D721Med (cell line): ENCODE measurements around the gene VSIG10L.

Experiments
- DNase-seq: peaks from one replicate; pipeline ENCODE4 v3.0.0; 2011; ENCODE audit warnings: low spot score; ENCODE audit not compliant: insufficient read length
- FAIRE-seq: peaks from 2 replicates; lab custom pipeline; 2011; peaks lifted over from hg19 to GRCh38; lab: Jason Lieb, UNC
- TF ChIP-seq, protein P1 (sequence below): IDR thresholded peaks from 2 replicates; pipeline ENCODE4 v1.5.1; 2012; ENCODE audit warnings: mild to moderate bottlenecking, control low read depth; ENCODE audit not compliant: insufficient read depth; ENCODE audit errors: missing control alignments

The VSIG10L gene

DNA sequence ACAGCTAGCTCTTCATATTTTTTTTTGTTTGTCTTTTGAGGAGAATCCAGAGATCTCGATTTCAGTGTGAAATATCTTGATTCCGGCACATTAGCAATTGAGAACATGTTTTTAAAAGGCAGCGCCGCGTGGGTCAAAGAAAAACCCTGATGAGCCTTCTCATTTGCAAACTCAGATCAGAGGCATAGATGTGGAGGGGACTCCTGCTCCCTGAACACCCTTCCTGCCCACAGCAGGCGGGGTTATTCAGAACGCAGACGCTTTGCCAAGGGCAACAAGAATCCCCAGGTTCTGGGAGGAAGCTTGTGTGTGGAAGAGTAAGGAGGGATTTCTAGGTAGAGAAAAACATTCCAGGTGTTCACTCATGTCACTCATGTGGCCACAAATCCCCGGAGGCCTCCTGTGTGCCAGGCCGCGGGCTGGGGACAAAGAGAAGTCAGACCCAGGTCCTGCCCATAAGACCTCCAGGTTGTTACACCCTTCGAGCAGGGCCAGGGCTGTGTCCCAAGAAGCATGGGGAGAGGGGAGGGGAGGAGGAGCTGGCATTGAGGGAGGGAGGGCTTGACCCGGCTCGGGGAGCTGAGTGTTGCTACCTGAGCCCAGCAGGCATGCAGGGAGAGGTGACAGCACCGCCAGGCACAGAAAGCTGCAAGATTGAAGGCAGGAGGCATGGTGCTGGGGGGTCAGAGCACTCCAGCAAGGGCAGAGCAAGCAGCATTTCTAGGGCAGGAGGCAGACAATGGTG, 46.4 kb downstream of the VSIG10L start:
- DNase-seq (no peak), FAIRE-seq (no peak)
- TF ChIP-seq, protein P1, sequence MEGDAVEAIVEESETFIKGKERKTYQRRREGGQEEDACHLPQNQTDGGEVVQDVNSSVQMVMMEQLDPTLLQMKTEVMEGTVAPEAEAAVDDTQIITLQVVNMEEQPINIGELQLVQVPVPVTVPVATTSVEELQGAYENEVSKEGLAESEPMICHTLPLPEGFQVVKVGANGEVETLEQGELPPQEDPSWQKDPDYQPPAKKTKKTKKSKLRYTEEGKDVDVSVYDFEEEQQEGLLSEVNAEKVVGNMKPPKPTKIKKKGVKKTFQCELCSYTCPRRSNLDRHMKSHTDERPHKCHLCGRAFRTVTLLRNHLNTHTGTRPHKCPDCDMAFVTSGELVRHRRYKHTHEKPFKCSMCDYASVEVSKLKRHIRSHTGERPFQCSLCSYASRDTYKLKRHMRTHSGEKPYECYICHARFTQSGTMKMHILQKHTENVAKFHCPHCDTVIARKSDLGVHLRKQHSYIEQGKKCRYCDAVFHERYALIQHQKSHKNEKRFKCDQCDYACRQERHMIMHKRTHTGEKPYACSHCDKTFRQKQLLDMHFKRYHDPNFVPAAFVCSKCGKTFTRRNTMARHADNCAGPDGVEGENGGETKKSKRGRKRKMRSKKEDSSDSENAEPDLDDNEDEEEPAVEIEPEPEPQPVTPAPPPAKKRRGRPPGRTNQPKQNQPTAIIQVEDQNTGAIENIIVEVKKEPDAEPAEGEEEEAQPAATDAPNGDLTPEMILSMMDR = no peak

DNA sequence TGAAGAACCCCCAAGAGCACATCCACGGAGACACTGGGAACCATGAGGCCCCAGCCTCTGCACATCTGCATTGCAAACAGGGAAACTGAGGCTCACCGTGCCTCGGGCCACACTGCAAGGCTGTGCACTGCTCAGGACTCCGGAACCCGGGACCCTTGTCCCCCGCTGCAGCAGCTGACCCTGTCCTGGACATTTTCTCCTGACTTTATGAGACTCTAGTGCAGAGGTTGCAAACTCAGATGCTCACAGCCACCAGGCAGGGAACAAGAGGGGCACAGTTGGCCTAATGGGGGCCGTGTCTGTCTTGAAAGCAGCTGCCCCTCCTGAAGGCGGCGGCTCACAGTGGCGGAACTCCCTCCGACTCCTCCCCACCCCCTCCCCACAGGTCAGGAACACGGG, 47.0 kb downstream of the VSIG10L start:
- TF ChIP-seq, protein P1 = no peak
- DNase-seq = no peak
- no peak for FAIRE-seq

DNA sequence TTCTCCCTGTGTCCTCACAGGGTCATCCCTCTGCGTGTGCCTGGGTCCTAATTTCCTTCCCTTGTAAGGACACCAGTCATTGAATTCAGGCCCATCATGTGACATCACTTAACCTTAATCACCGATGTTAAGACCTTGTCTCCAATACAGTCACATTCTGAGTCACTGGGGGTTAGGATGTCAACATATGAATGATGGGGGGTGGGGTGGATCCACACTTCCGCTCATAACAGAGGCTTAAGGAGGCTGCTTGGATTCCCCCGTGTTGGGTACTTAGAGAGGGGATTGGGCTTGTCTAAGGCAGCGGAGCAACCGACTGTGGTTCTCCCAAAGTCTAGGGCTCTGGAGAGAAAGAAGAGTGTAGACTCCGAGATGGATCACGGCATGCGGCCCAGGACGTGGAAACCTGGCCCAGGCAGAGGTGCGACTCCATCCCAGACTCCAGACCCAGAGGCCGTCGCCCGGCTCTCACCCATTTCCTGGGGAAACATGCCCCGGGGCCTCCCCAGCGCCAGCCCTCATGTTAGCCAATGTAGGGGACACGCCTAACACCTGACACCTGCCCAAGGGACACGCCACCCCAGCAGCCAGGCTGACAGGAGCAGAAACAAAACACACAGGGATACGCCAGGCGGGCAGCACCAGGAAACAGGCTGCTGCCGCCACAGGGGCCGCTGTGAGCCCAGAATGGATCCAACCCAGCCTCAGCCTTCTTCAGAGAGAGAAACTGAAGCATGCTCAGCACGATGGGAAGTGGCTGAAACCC, 47.5 kb downstream of the VSIG10L start:
- TF ChIP-seq, protein P1 = no peak
- no peak for DNase-seq
- FAIRE-seq = no peak

DNA sequence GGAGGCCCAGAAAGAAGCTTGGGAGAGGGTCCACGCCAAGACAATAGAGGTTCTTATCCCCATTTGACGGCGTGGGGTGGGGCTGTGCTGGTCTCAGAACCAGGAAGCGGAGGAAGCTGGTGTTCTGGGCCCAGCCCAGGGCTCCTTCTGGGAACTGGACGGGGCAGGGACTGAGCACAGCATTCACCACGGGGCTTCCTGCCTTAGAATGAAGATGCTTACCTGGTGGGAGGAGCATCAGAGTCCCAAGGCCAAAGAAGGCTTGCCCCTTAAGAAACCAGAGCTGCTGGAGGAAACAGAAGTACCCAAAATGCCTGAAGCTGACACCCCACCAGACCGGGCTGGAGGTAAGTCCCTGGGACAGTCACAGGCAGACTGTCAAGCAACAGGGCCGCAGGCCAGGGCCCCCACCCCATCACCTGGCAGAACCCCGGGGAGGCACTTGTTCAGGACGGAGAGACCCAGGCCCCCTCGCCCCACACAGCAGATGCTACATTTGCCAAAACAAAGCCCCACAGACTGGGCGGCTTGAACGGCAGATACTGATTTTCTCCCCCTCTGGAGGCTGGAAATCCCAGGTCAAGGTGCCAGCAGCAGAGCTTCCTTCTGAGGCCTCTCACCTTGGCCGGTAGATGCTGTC, 48.2 kb downstream of the VSIG10L start:
- no peak for FAIRE-seq
- TF ChIP-seq, protein P1 = no peak
- no peak for DNase-seq

DNA sequence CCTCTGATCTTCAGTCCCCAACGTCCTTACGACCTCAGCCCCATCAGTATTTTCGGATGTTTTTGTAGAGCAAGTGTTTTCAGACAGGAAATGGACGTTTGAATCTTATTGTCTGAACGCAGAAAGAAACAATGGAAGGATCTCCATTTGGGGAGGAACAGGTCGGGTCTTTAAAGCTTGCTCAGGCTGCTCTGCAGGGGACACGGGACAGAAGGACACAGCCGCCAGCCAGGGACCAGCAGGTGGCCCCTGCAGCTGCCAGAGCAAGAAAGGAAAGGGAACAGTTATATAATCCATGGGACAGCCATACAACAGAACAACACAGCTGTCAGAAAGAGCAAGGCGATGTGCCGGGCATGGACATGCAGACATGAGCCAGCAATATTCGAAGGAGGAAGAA, 49.0 kb downstream of the VSIG10L start:
- TF ChIP-seq, protein P1 = no peak
- no peak for DNase-seq
- FAIRE-seq = no peak

DNA sequence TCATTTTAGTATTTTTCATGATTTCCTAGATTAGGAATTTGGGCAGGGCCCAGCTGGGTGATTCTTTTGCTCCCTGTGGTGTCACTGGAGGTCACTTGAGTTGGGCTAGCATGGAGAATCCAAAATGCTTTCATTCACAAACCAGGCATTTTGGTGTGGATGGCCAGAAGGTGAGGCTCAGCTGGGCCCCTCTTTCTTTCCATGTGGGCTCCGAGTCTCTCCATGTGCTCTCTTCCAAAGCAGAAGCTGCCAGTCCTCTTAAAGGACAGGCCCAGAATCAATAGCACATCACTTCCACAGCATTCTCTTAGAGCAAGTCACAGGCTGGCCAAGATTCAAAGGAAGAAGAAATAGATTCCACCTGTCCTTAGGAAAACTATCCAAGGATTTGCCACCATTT, 52.3 kb downstream of the VSIG10L start:
- no peak for FAIRE-seq
- TF ChIP-seq, protein P1 = no peak
- no peak for DNase-seq
